Measurements from ENCODE around the gene SPN.

DNA sequence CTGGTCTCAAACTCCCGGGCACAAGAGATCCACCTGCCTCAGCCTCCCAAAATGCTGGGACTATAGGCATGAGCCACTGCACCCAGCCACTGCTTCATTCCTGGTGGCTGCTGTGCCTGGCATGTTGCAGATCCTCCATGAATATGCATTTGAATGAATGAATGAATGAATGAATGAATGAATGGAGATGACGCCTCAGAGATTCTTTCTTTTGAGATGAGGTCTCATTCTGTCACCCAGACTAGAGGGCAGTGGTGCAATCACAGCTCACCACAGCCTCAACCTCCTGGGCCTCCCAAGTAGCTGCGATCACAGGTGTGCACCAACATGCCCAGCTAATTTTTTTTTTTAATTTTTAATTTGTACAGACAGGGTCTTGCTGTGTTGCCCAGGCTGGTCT lies 5.2 kb downstream of the SPN start:
- TF ChIP-seq CTCF (IDR thresholded peaks at IDR 0.05): no peak
- TF ChIP-seq POLR2A (IDR thresholded peaks at IDR 0.05): no peak
